Neutrophil (primary cell): Measurements from ENCODE around the gene TBC1D24.
"Not testable (repeated sequence)": the region's sequence is repeated elsewhere in the genome, so short reads cannot be mapped to it uniquely, and the experiment has no call there.

Source experiments
- H3K27ac ChIP-seq: fragments of 200-600 bp; sonication (generic); 2 replicates; pipeline ENCODE4 v1.5.1; 2016; ENCODE audit warnings: mild to moderate bottlenecking, moderate library complexity
- H3K27me3 ChIP-seq: fragments of 200-600 bp; sonication (generic); 2 replicates; pipeline ENCODE4 v1.6.0; 2016; ENCODE audit warnings: mild to moderate bottlenecking
- H3K36me3 ChIP-seq: fragments of 200-600 bp; sonication (generic); 2 replicates; pipeline ENCODE4 v1.5.1; 2017
- H3K4me1 ChIP-seq, 2 experiments: fragments of 200-600 bp in 1 of 2; sonication (generic) in 1 of 2; 1 replicate in 1 of 2; 2 replicates in 1 of 2; pipeline versions ENCODE4 v1.5.1 to v1.6.1; 2013 to 2016; ENCODE audit warnings: low read depth in 1 of 2, low read length in 1 of 2, mild to moderate bottlenecking in 1 of 2, moderate library complexity in 1 of 2; ENCODE audit not compliant: control insufficient read depth in 1 of 2, insufficient read depth in 1 of 2
- H3K4me3 ChIP-seq, 2 experiments: fragments of 200-600 bp in 1 of 2; sonication (generic) in 1 of 2; 1 replicate in 1 of 2; 2 replicates in 1 of 2; pipeline ENCODE4 v1.5.1; 2013 to 2016; ENCODE audit warnings: low read depth in 1 of 2, low read length in 1 of 2, mild to moderate bottlenecking in 1 of 2, moderate library complexity in 1 of 2
- H3K9me3 ChIP-seq: fragments of 200-600 bp; sonication (generic); 2 replicates; pipeline ENCODE4 v1.5.1; 2016

Gene TBC1D24

DNA sequence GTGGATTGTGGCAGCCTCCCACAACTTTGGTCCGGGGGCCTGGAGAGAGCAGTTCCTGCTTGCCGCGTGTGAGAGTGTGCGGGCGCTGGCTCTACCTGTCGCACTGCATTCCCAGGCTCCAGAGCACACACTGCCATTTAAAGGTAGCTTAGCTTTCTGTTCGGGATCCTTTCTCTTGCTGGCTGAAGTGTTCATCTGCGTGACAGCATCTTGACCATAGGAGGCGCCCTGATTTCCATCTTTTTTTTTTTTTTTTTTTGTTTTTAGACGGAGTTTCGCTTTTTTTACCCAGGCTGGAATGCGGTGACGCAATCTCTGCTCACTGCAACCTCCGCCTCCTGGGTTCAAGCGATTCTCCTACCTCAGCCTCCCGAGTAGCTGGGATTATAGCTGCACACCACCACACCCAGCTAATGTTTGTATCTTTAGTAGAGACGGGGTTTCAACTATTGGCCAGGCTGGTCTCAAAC is 76.5 kb downstream of the TBC1D24 start:
- not testable (repeated sequence) for H3K27ac ChIP-seq, H3K27me3 ChIP-seq, H3K4me1 ChIP-seq, H3K9me3 ChIP-seq, H3K4me3 ChIP-seq, H3K36me3 ChIP-seq

- not testable (repeated sequence) for H3K36me3 ChIP-seq, H3K4me1 ChIP-seq, H3K9me3 ChIP-seq, H3K27ac ChIP-seq, H3K27me3 ChIP-seq, H3K4me3 ChIP-seq
These were observed 79.9 kb downstream of the TBC1D24 start for GRCh38 chr16:2554709-2555425.
